Gastrocnemius medialis (tissue), 4 donors: ENCODE data around the gene PRIM2. TPM values are rescaled to one million over a fixed set of nuclear protein-coding genes. Genes with fewer than 3 reads are reported as not detected.
"Not testable (repeated sequence)": the region's sequence is repeated elsewhere in the genome, so short reads cannot be mapped to it uniquely, and the experiment has no call there.

Experiments
- ATAC-seq, 2 donors: fragments of 150-250 bp; one replicate each; pipeline ENCODE4 v1.9.1; 2016
- DNase-seq, 2 donors: peaks; one replicate each; pipeline ENCODE4 v3.0.0-alpha.2; 2019
- H3K27ac ChIP-seq, 4 donors: fragments of 200-600 bp; sonication (generic); 1 replicate in 1 of 4; 2 replicates in 3 of 4; pipeline ENCODE4 v1.5.1; 2016 to 2018; ENCODE audit warnings: mild to moderate bottlenecking in 2 of 4, moderate library complexity in 1 of 4
- H3K27me3 ChIP-seq, 3 donors: fragments of 200-600 bp; sonication (generic) in 2 of 3; 1 replicate in 1 of 3; 2 replicates in 2 of 3; pipeline versions ENCODE4 v1.5.1 to v1.6.0; 2016 to 2019; ENCODE audit warnings: mild to moderate bottlenecking in 1 of 3, moderate library complexity in 1 of 3
- H3K36me3 ChIP-seq, 2 donors: fragments of 200-600 bp; sonication (generic) in 1 of 2; one replicate each; pipeline ENCODE4 v1.5.1; 2017 to 2018
- H3K4me1 ChIP-seq, 2 donors: fragments of 200-600 bp; sonication (generic) in 1 of 2; one replicate each; pipeline ENCODE4 v1.5.1; 2016 to 2017; ENCODE audit warnings: mild to moderate bottlenecking in 2 of 2
- H3K4me3 ChIP-seq, 4 donors: fragments of 200-600 bp; sonication (generic) in 3 of 4; 1 replicate in 1 of 4; 2 replicates in 3 of 4; pipeline ENCODE4 v1.5.1; 2016 to 2019; ENCODE audit warnings: mild to moderate bottlenecking in 2 of 4
- H3K9me3 ChIP-seq, 3 donors: fragments of 200-600 bp; sonication (generic) in 2 of 3; 1 replicate in 1 of 3; 2 replicates in 2 of 3; pipeline ENCODE4 v1.5.1; 2016 to 2019
- POLR2A ChIP-seq, 2 donors: fragments of 450-650 bp; IDR thresholded peaks; one replicate each; pipeline ENCODE4 v1.6.1; 2017; ENCODE audit warnings: antibody characterized with exemption in 2 of 2, mild to moderate bottlenecking in 2 of 2, moderate library complexity in 2 of 2
- in situ Hi-C, 4 donors: fragments of 200-750 bp; cut with MboI; loops; one replicate each; pipeline versions ENCODE4 v1.15.0 to v1.8.0; 2017; ENCODE audit warnings: low sequenced_read_pairs in 4 of 4
- intact Hi-C: fragments of 100-400 bp; cut with DNase I; formaldehyde crosslinking; loops from one replicate; pipeline ENCODE4 v1.15.1; 2023; ENCODE audit warnings: low total_unique reads
- total RNA-seq, 4 donors: library from RNA; depleted of rRNA; stranded (reverse); fragments of >200 nt; gene quantifications; one replicate each; pipeline versions ENCODE4 v1.1.0 to v1.2.3, GENCODE V29; 2016
- TF ChIP-seq, protein P1 (sequence below), 5 experiments: fragments of 450-650 bp in 3 of 5; fragments of 200-600 bp in 2 of 5; sonication (generic) in 2 of 5; IDR thresholded peaks in 4 of 5; conservative IDR thresholded peaks in 1 of 5; 1 replicate in 4 of 5; 2 replicates in 1 of 5; pipeline ENCODE4 v1.5.1; 2016 to 2019; ENCODE audit warnings: antibody characterized with exemption in 5 of 5, mild to moderate bottlenecking in 3 of 5, moderate library complexity in 3 of 5

PRIM2 gene
- total RNA-seq, 4 donors from 2014 or later: 1.9 to 4.8 (median 3.8) TPM

DNA sequence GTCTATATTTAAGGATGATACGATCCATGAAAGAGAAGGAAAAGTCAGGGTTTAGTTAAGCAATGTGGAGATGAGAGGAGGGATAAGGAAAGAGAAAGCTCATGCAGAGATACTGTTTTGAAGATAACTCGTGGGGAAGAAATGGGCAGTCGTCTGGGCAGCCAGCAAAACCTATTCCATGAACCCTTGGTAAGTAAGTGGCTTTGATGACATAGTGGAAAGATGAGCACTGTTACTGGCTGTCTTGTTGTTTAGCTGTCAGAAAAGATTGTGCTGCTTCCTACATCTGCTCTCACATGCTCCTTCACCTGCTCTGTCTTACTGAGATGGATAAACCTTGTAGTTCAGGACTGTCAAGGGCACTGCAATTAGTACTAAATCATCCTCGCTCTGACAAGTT is 143.6 kb downstream of the PRIM2 start:
- ATAC-seq, DNase-seq, H3K27ac ChIP-seq, H3K4me1 ChIP-seq, H3K36me3 ChIP-seq, H3K4me3 ChIP-seq, in situ Hi-C loops, intact Hi-C loops, H3K9me3 ChIP-seq, H3K27me3 ChIP-seq: not testable (repeated sequence)

- intact Hi-C loops: not testable (repeated sequence)
These were observed 146.4 kb downstream of the PRIM2 start for GRCh38 chr6:57463809-57464208.

GRCh38 chr6:57465968-57466367 is 148.5 kb downstream of the PRIM2 start:
- in situ Hi-C loops, H3K36me3 ChIP-seq, H3K27ac ChIP-seq, H3K9me3 ChIP-seq, H3K4me1 ChIP-seq, ATAC-seq, DNase-seq, H3K27me3 ChIP-seq, H3K4me3 ChIP-seq, intact Hi-C loops: not testable (repeated sequence)

More at GRCh38 chr6:57463809-57464208, 146.4 kb downstream of the PRIM2 start:
- H3K9me3 ChIP-seq, H3K36me3 ChIP-seq, H3K27ac ChIP-seq, in situ Hi-C loops, H3K27me3 ChIP-seq, DNase-seq, H3K4me1 ChIP-seq, H3K4me3 ChIP-seq, ATAC-seq: not testable (repeated sequence)

DNA sequence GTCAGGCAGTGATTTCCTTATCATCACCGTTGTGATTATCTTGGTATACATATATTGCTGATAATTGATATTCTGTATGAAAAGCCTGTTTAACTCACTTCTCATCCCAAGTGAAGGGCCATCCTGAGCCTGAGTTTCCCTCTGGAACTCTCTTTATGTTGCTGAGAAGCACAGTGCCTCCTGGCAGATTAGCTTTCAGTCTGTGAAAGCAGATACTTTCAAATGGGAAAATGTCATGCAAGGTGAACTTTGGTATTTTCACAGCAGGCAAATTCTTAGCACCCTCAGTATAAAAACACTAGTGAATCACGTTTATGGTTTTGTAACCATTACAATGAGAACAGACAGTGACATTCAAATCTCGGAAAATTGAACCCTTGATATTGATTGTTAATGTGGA is 151.6 kb downstream of the PRIM2 start:
- peak overlapping the region in 1 of 4 donors; percentile 24 for H3K4me3 ChIP-seq
- H3K27me3 ChIP-seq: no peaks in the 10 kb centered on the region
- no peak overlapping the region for H3K27ac ChIP-seq
- no peak for DNase-seq
- intact Hi-C loops: no loop called here
- H3K9me3 ChIP-seq: no peaks in the 10 kb centered on the region
- H3K36me3 ChIP-seq: no peaks in the 10 kb centered on the region
- in situ Hi-C loops: no loop called here
- TF ChIP-seq POLR2A (IDR thresholded peaks at IDR 0.05): no peak
- TF ChIP-seq, protein P1, sequence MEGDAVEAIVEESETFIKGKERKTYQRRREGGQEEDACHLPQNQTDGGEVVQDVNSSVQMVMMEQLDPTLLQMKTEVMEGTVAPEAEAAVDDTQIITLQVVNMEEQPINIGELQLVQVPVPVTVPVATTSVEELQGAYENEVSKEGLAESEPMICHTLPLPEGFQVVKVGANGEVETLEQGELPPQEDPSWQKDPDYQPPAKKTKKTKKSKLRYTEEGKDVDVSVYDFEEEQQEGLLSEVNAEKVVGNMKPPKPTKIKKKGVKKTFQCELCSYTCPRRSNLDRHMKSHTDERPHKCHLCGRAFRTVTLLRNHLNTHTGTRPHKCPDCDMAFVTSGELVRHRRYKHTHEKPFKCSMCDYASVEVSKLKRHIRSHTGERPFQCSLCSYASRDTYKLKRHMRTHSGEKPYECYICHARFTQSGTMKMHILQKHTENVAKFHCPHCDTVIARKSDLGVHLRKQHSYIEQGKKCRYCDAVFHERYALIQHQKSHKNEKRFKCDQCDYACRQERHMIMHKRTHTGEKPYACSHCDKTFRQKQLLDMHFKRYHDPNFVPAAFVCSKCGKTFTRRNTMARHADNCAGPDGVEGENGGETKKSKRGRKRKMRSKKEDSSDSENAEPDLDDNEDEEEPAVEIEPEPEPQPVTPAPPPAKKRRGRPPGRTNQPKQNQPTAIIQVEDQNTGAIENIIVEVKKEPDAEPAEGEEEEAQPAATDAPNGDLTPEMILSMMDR (IDR thresholded peaks at IDR 0.05 in 4 of 5, conservative IDR thresholded peaks at IDR 0.05 in 1 of 5): no peak
- no peak for ATAC-seq
- peaks cover 0 to 6% of the 10 kb centered on the region in 2 donors for H3K4me1 ChIP-seq

- H3K9me3 ChIP-seq, ATAC-seq, H3K4me1 ChIP-seq, in situ Hi-C loops, H3K4me3 ChIP-seq, H3K27me3 ChIP-seq, intact Hi-C loops, DNase-seq, H3K36me3 ChIP-seq, H3K27ac ChIP-seq: not testable (repeated sequence)
These were observed 152.7 kb downstream of the PRIM2 start for GRCh38 chr6:57470148-57470547.

GRCh38 chr6:57471314-57471864 is 154.0 kb downstream of the PRIM2 start:
- DNase-seq, H3K9me3 ChIP-seq, in situ Hi-C loops, H3K27me3 ChIP-seq, H3K27ac ChIP-seq, ATAC-seq, H3K4me3 ChIP-seq, H3K4me1 ChIP-seq, intact Hi-C loops, H3K36me3 ChIP-seq: not testable (repeated sequence)

DNA sequence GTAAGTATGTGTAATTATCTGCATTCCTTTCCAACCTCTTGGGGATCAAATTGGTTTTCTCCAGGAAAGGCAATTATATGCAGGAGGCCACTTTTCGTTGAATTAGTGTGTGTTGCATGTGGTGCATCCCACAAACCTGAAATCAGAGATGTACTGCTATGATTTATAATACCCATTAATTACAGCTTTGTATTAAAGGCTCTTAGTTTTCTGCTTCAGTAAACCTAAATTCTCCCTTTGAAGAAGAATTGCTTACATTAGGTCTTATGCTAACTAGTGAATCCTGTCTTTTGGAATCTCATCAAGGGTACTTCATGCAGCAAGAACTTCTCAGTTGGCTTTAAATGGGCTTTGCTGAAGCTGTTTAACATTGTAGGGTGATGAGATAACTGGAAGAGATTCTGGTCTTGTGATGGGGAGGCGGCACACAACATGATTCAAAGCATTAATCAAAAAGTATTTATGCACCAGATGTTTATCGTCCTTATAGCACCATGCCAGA is 155.5 kb downstream of the PRIM2 start:
- intact Hi-C loops, H3K27me3 ChIP-seq, in situ Hi-C loops, H3K4me1 ChIP-seq, ATAC-seq, H3K27ac ChIP-seq, H3K9me3 ChIP-seq, H3K4me3 ChIP-seq, H3K36me3 ChIP-seq, DNase-seq: not testable (repeated sequence)

DNA sequence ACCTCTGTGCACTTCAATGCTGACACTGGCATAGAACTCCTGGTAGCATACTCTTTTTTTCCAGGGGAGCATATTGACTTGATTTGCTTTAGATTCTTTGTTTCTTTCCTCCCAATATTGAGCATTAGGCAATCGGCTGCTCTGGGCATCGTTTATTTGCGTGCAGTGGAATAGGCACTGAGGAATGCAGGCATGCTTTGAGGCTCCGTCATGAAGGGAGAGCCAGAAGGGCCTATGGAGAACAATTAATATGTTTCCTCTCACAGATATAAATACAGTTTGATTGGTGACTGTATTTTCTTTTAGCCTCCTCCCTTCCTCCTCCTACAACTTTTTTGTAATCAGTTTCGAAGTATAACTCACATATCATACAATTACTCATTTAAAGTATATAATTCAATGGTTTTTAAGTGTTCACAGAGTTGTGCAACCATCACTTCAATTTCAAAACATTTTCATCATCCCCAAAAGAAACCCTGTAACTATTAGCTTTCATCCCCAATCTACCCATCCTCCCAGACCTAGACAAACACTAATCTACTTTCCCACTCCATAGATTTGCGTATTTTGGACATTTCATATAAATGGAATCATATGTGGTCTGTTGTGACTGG is 157.5 kb downstream of the PRIM2 start:
- H3K27ac ChIP-seq, intact Hi-C loops, H3K36me3 ChIP-seq, DNase-seq, H3K9me3 ChIP-seq, in situ Hi-C loops, H3K4me3 ChIP-seq, ATAC-seq, H3K27me3 ChIP-seq, H3K4me1 ChIP-seq: not testable (repeated sequence)

- H3K4me1 ChIP-seq, DNase-seq, ATAC-seq, in situ Hi-C loops, H3K4me3 ChIP-seq, H3K27ac ChIP-seq, H3K27me3 ChIP-seq, intact Hi-C loops, H3K36me3 ChIP-seq, H3K9me3 ChIP-seq: not testable (repeated sequence)
These were observed 158.2 kb downstream of the PRIM2 start for GRCh38 chr6:57475656-57476055.

DNA sequence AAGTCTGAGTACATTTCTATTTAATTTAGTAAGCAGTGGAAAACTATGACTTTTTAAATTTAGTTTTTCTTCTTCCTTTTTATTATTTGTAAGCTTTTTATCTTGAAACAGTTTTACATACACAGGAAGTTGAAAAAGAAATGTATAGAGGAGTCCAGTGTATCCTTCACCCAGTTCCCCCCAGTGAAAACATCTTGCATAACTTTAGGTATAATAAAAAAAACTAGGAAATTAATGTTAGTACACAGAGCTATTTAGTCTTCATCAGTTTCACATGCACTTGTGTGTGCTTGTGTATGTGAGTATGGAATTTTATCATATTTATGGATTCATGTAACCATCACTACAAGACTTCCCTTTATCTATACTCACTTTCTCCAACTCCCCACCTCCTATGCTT is 162.8 kb downstream of the PRIM2 start:
- intact Hi-C loops: not testable (repeated sequence)

GRCh38 chr6:57481121-57481520 is 163.7 kb downstream of the PRIM2 start:
- H3K4me1 ChIP-seq, intact Hi-C loops, H3K36me3 ChIP-seq, ATAC-seq, H3K27ac ChIP-seq, DNase-seq, H3K4me3 ChIP-seq, in situ Hi-C loops, H3K9me3 ChIP-seq, H3K27me3 ChIP-seq: not testable (repeated sequence)

More for the DNA sequence above, 162.8 kb downstream of the PRIM2 start:
- in situ Hi-C loops, H3K4me1 ChIP-seq, H3K27me3 ChIP-seq, ATAC-seq, H3K4me3 ChIP-seq, H3K36me3 ChIP-seq, H3K9me3 ChIP-seq, H3K27ac ChIP-seq, DNase-seq: not testable (repeated sequence)
